Prostate gland (tissue), 2 donors: ENCODE data around the gene PRKCQ.

Experiments used
- POLR2A ChIP-seq: fragments of 450-650 bp; IDR thresholded peaks from one replicate; pipeline ENCODE4 v1.6.1; 2016; ENCODE audit warnings: antibody characterized with exemption, mild to moderate bottlenecking
- TF ChIP-seq, protein P1 (sequence below), 4 experiments: fragments of 200-600 bp in 2 of 4; fragments of 450-650 bp in 2 of 4; sonication (generic) in 2 of 4; IDR thresholded peaks; 1 replicate in 3 of 4; 2 replicates in 1 of 4; pipeline ENCODE4 v1.5.1; 2016 to 2019; ENCODE audit warnings: antibody characterized with exemption in 4 of 4, mild to moderate bottlenecking in 2 of 4, moderate library complexity in 2 of 4

GRCh38 chr10:6570893-6571292 is 9.2 kb downstream of the PRKCQ start:
- TF ChIP-seq, protein P1, sequence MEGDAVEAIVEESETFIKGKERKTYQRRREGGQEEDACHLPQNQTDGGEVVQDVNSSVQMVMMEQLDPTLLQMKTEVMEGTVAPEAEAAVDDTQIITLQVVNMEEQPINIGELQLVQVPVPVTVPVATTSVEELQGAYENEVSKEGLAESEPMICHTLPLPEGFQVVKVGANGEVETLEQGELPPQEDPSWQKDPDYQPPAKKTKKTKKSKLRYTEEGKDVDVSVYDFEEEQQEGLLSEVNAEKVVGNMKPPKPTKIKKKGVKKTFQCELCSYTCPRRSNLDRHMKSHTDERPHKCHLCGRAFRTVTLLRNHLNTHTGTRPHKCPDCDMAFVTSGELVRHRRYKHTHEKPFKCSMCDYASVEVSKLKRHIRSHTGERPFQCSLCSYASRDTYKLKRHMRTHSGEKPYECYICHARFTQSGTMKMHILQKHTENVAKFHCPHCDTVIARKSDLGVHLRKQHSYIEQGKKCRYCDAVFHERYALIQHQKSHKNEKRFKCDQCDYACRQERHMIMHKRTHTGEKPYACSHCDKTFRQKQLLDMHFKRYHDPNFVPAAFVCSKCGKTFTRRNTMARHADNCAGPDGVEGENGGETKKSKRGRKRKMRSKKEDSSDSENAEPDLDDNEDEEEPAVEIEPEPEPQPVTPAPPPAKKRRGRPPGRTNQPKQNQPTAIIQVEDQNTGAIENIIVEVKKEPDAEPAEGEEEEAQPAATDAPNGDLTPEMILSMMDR (IDR thresholded peaks at IDR 0.05): no peak
- TF ChIP-seq POLR2A: no peak
